PC-3 (cell line): Measurements from ENCODE around the gene TWNK. TPM values are rescaled to one million over a fixed set of nuclear protein-coding genes. Genes with fewer than 3 reads are reported as not detected.

ENCODE experiments used
- ATAC-seq: fragments of 200-7000 bp; cut with Tn5 transposase; 2 replicates; pipeline ENCODE4 v1.9.1; 2020; ENCODE audit warnings: mild to moderate bottlenecking, moderate library complexity
- BruUV-seq: library from RNA; stranded (reverse); fragments of 400-500 nt; replicated peaks from 2 replicates; lab custom pipeline; 2021; lab: Mats Ljungman, UMichigan
- CTCF ChIA-PET: fragments of 300-600 bp; sonication (Branson Sonifier 250); formaldehyde crosslinking; loops from one replicate; lab custom pipeline; 2022; ENCODE audit warnings: antibody characterized with exemption; lab: Charles Lee
- POLR2A ChIA-PET: fragments of 300-600 bp; sonication (Branson Sonifier 250); formaldehyde crosslinking; loops from one replicate; lab custom pipeline; 2022; ENCODE audit warnings: antibody characterized with exemption; ENCODE audit not compliant: unreplicated experiment; lab: Charles Lee
- DNase-seq: peaks from one replicate; pipeline ENCODE4 v3.0.0-alpha.2; 2015
- H2AFZ ChIP-seq: fragments of 300-600 bp; sonication (generic); 2 replicates; pipeline ENCODE4 v1.6.0; 2016; ENCODE audit warnings: antibody characterized with exemption, low read length
- H3F3A ChIP-seq: fragments of 300-600 bp; sonication (generic); one replicate; pipeline ENCODE4 v1.6.0; 2017; ENCODE audit warnings: antibody characterized with exemption, low read length, control low read depth, mild to moderate bottlenecking; ENCODE audit not compliant: unreplicated experiment
- H3K27ac ChIP-seq: fragments of 300-600 bp; sonication (generic); 2 replicates; pipeline ENCODE4 v1.5.1; 2016; ENCODE audit warnings: mild to moderate bottlenecking, low read length
- H3K27me3 ChIP-seq: fragments of 300-600 bp; sonication (generic); 2 replicates; pipeline ENCODE4 v1.6.1; 2016; ENCODE audit warnings: low read length, mixed read lengths
- H3K36me3 ChIP-seq: fragments of 300-600 bp; sonication (generic); 2 replicates; pipeline ENCODE4 v1.6.1; 2016; ENCODE audit warnings: low read depth, mixed run types, low read length, mixed read lengths
- H3K4me1 ChIP-seq: fragments of 300-600 bp; sonication (generic); 2 replicates; pipeline ENCODE4 v1.5.1; 2016; ENCODE audit warnings: low read length; ENCODE audit not compliant: insufficient read depth
- H3K4me2 ChIP-seq: fragments of 300-600 bp; sonication (generic); 2 replicates; pipeline ENCODE4 v1.6.0; 2016; ENCODE audit warnings: low read length
- H3K4me3 ChIP-seq: fragments of 300-600 bp; sonication (generic); 2 replicates; pipeline ENCODE4 v1.5.1; 2016; ENCODE audit warnings: mild to moderate bottlenecking, low read length, mixed read lengths
- H3K79me2 ChIP-seq: fragments of 300-600 bp; sonication (generic); 2 replicates; pipeline ENCODE4 v1.6.1; 2017; ENCODE audit warnings: low read length, mixed read lengths
- H3K9ac ChIP-seq: fragments of 300-600 bp; sonication (generic); 2 replicates; pipeline ENCODE4 v1.6.0; 2016; ENCODE audit warnings: mild to moderate bottlenecking, low read length
- H3K9me2 ChIP-seq: fragments of 300-600 bp; sonication (generic); replicated peaks from 2 replicates; pipeline ENCODE4 v1.6.1; 2016; ENCODE audit warnings: mixed run types, low read length, mixed read lengths
- H3K9me3 ChIP-seq: fragments of 300-600 bp; sonication (generic); 2 replicates; pipeline ENCODE4 v1.6.1; 2016; ENCODE audit warnings: low read length, mixed read lengths
- H4K20me1 ChIP-seq: fragments of 300-600 bp; sonication (generic); 2 replicates; pipeline ENCODE4 v1.6.1; 2016; ENCODE audit warnings: low read length, mixed read lengths
- CTCF ChIP-seq: fragments of 300-600 bp; sonication (generic); conservative IDR thresholded peaks from 2 replicates; pipeline ENCODE4 v1.5.1; 2017; ENCODE audit warnings: antibody characterized with exemption, low read depth, mild to moderate bottlenecking, low read length
- EZH2 ChIP-seq: fragments of 300-600 bp; sonication (generic); IDR thresholded peaks from one replicate; pipeline ENCODE4 v1.6.1; 2017; ENCODE audit warnings: antibody characterized with exemption, mild to moderate bottlenecking, low read length; ENCODE audit not compliant: unreplicated experiment
- intact Hi-C: fragments of 100-400 bp; cut with micrococcal nuclease; formaldehyde crosslinking; loops from 2 replicates; pipeline ENCODE4 v1.9.0; 2023
- total RNA-seq: library from RNA; depleted of rRNA; stranded (reverse); fragments of >200 nt; gene quantifications from 2 replicates; pipeline ENCODE4 v1.2.3, GENCODE V29; 2014

The TWNK gene
- total RNA-seq, 1 experiment from 2014 or later: 7.5 TPM

- BruUV-seq: TSS peak; percentile 50
- Histone ChIP-seq H3K9me3 (no peaks in the 10 kb centered on the region), H3K9ac (peak overlapping the region; percentile 95), H3K4me3 (peak overlapping the region; percentile 88), H3K4me1 (peaks cover 36% of the 10 kb centered on the region), H4K20me1 (no peaks in the 10 kb centered on the region), H3K36me3 (no peaks in the 10 kb centered on the region; the same call in 1 of the 2 replicates), H3K27me3 (no peaks in the 10 kb centered on the region), H2AFZ (peak overlapping the region; percentile 91), H3F3A (no peaks in the 10 kb centered on the region), H3K27ac (peak overlapping the region; percentile 76), H3K9me2 (no peaks in the 10 kb centered on the region), H3K4me2 (peak overlapping the region; percentile 99), H3K79me2 (peaks cover 40% of the 10 kb centered on the region)
- ChIA-PET CTCF (interaction anchor here (0.7 to 1.5 kb wide), 3 partner anchors 13 to 55 kb away, joined by 4 to 16 read pairs (median 15); no protein-coding TSS in a partner anchor), POLR2A (no interaction called here)
- ATAC-seq (peak; percentile 14), DNase-seq (peak; percentile 63)
- intact Hi-C loops: loop anchor here (1.0 kb wide), 1 partner anchor 15 kb away; no protein-coding TSS in a partner anchor
- no peak for TF ChIP-seq CTCF
- no peak for TF ChIP-seq EZH2
These were observed 11.0 kb downstream of the TWNK start for GRCh38 chr10:100998183-100998990.

- H4K20me1 ChIP-seq: no peaks in the 10 kb centered on the region
- no peaks in the 10 kb centered on the region for H3K9me2 ChIP-seq
- ChIA-PET POLR2A (no interaction called here), CTCF (interaction anchor here (1.2 to 1.5 kb wide), 2 partner anchors 12 to 16 kb away, joined by 15 to 16 read pairs; no protein-coding TSS in a partner anchor)
- no peaks in the 10 kb centered on the region for H3F3A ChIP-seq
- peaks cover 40% of the 10 kb centered on the region for H3K79me2 ChIP-seq
- BruUV-seq: no TSS peak
- no peaks in the 10 kb centered on the region for H3K9me3 ChIP-seq
- no peak for TF ChIP-seq EZH2
- TF ChIP-seq CTCF: peak; percentile 66
- intact Hi-C loops: loop anchor here (1.0 kb wide), 1 partner anchor 14 kb away; no protein-coding TSS in a partner anchor
- H3K27me3 ChIP-seq: no peaks in the 10 kb centered on the region
- H2AFZ ChIP-seq: peak overlapping the region; percentile 91
- peak overlapping the region; percentile 88 for H3K4me3 ChIP-seq
- peaks cover 36% of the 10 kb centered on the region for H3K4me1 ChIP-seq
- peak overlapping the region; percentile 95 for H3K9ac ChIP-seq
- H3K4me2 ChIP-seq: peak overlapping the region; percentile 99
- no peaks in the 10 kb centered on the region for H3K36me3 ChIP-seq
- peak; percentile 38 for ATAC-seq
- peak overlapping the region; percentile 76 for H3K27ac ChIP-seq
- peak; percentile 64 for DNase-seq
These were observed 11.8 kb downstream of the TWNK start for GRCh38 chr10:100998991-100999741.
